T-helper 2 cell treated with Interferon-gamma antibody and Interleukin-4, amounts not matched to agents 5 μg/mL and 100 μg/mL, for 36 hours (primary cell): ENCODE measurements around the gene ZNF619.
A peak's percentile ranks its signal among the peaks of the same experiment; 100 is the strongest.

ENCODE experiments used
- DNase-seq: peaks from one replicate; pipeline ENCODE4 v3.0.0; 2021; ENCODE audit warnings: low spot score
- H3K27ac Mint-ChIP-seq: one replicate; pipeline ENCODE4 v1.8.0; 2021; ENCODE audit warnings: mild to moderate bottlenecking, mixed read lengths
- H3K27me3 Mint-ChIP-seq: one replicate; pipeline ENCODE4 v1.8.0; 2021; ENCODE audit warnings: low read depth, mixed read lengths
- H3K36me3 Mint-ChIP-seq: one replicate; pipeline ENCODE4 v1.8.0; 2021; ENCODE audit warnings: low read depth, mixed read lengths
- H3K4me1 Mint-ChIP-seq: one replicate; pipeline ENCODE4 v1.8.0; 2021; ENCODE audit warnings: low read depth, mixed read lengths
- H3K4me3 Mint-ChIP-seq: one replicate; pipeline ENCODE4 v1.8.0; 2022; ENCODE audit warnings: mild to moderate bottlenecking, moderate library complexity, mixed read lengths
- H3K9me3 Mint-ChIP-seq: one replicate; pipeline ENCODE4 v1.8.0; 2021; ENCODE audit warnings: mixed read lengths

Gene ZNF619

GRCh38 chr3:40524568-40525285 is 47.8 kb downstream of the ZNF619 start, which contains the start of gene ZNF621:
ZNF621 (plus strand) TSS chr3:40524960; CDS start chr3:40525841, 881 bp downstream.
- Mint-ChIP-seq H3K27ac (peak within 1 kb of the TSS; percentile 97), H3K4me3 (peak within 1 kb of the TSS; percentile 99), H3K27me3 (no peaks in the 10 kb centered on the region), H3K36me3 (peaks cover 33% of the 10 kb centered on the region), H3K9me3 (no peaks in the 10 kb centered on the region), H3K4me1 (peaks cover 26% of the 10 kb centered on the region)
- peak; percentile 87 for DNase-seq

- Mint-ChIP-seq H3K4me1 (peaks cover 26% of the 10 kb centered on the region), H3K27me3 (no peaks in the 10 kb centered on the region), H3K36me3 (peaks cover 70% of the 10 kb centered on the region), H3K27ac (no peak overlapping the region), H3K4me3 (no peak overlapping the region), H3K9me3 (peaks cover 19% of the 10 kb centered on the region)
- DNase-seq, result no peak
These were observed 51.5 kb downstream of the ZNF619 start for GRCh38 chr3:40528426-40528825.

GRCh38 chr3:40532252-40532651 is 55.3 kb downstream of the ZNF619 start:
- H3K4me3 Mint-ChIP-seq, result no peak overlapping the region
- no peak overlapping the region for H3K27ac Mint-ChIP-seq
- no peak for DNase-seq
- H3K36me3 Mint-ChIP-seq, result peaks cover 87% of the 10 kb centered on the region
- peaks cover 38% of the 10 kb centered on the region for H3K9me3 Mint-ChIP-seq
- H3K27me3 Mint-ChIP-seq, result no peaks in the 10 kb centered on the region
- peaks cover 4% of the 10 kb centered on the region for H3K4me1 Mint-ChIP-seq

GRCh38 chr3:40534283-40534682 is 57.4 kb downstream of the ZNF619 start:
- H3K4me3 Mint-ChIP-seq, result no peak overlapping the region
- no peaks in the 10 kb centered on the region for H3K4me1 Mint-ChIP-seq
- no peak overlapping the region for H3K27ac Mint-ChIP-seq
- H3K9me3 Mint-ChIP-seq, result peaks cover 53% of the 10 kb centered on the region
- H3K36me3 Mint-ChIP-seq, result peaks cover 87% of the 10 kb centered on the region
- no peaks in the 10 kb centered on the region for H3K27me3 Mint-ChIP-seq
- no peak for DNase-seq
